Right renal cortex interstitium (tissue), 3 donors: ENCODE results near the gene LCK. TPM values are rescaled to one million over a fixed set of nuclear protein-coding genes. Genes with fewer than 3 reads are reported as not detected.
"Not testable (repeated sequence)": the region's sequence is repeated elsewhere in the genome, so short reads cannot be mapped to it uniquely, and the experiment has no call there.

ENCODE experiments used
- DNase-seq, 3 donors: peaks; one replicate each; pipeline ENCODE4 v3.0.0-alpha.2; 2013; ENCODE audit warnings: low read depth in 3 of 3, low spot score in 2 of 3
- polyA plus RNA-seq, 3 donors: library from polyadenylated mRNA; unstranded; fragments of 120-200 nt; gene quantifications; one replicate each; pipeline ENCODE4 v1.2.1, GENCODE V29; 2013; ENCODE audit not compliant: insufficient read length in 3 of 3

Gene LCK
- polyA plus RNA-seq, 3 donors = 4.5 to 6.3 (median 5.2) TPM

GRCh38 chr1:32272557-32273390, 21.7 kb downstream of the LCK start:
- DNase-seq = no peak

- no peak for DNase-seq
These were observed 22.5 kb downstream of the LCK start for GRCh38 chr1:32273391-32274208.

DNA sequence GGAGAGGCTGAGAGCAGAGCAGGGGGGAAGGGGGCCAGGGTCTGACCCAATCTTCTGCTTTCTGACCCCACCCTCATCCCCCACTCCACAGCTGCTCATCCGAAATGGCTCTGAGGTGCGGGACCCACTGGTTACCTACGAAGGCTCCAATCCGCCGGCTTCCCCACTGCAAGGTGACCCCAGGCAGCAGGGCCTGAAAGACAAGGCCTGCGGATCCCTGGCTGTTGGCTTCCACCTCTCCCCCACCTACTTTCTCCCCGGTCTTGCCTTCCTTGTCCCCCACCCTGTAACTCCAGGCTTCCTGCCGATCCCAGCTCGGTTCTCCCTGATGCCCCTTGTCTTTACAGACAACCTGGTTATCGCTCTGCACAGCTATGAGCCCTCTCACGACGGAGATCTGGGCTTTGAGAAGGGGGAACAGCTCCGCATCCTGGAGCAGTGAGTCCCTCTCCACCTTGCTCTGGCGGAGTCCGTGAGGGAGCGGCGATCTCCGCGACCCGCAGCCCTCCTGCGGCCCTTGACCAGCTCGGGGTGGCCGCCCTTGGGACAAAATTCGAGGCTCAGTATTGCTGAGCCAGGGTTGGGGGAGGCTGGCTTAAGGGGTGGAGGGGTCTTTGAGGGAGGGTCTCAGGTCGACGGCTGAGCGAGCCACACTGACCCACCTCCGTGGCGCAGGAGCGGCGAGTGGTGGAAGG, 23.7 kb downstream of the LCK start:
- no peak for DNase-seq

DNA sequence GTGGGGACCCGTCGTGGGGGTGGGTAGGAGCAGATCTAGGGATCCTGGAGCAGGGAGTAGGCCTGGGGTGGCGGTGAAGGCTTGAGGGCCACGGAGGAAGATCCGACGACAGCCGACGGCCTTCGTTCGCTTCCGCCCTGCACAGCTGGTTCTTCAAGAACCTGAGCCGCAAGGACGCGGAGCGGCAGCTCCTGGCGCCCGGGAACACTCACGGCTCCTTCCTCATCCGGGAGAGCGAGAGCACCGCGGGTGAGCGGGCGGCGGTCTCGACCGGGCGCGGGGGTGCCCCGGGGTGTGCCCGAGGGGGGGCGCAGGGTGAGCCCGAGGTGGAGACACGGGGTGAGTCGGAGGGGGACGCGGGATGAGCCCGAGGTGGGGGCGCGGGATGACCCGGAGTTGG, 24.4 kb downstream of the LCK start:
- DNase-seq = no peak

GRCh38 chr1:32276032-32276782, 25.1 kb downstream of the LCK start:
- DNase-seq = no peak

GRCh38 chr1:32284777-32285176, 33.7 kb downstream of the LCK start:
- DNase-seq = not testable (repeated sequence)

GRCh38 chr1:32285658-32286057, 34.6 kb downstream of the LCK start:
- no peak for DNase-seq

DNA sequence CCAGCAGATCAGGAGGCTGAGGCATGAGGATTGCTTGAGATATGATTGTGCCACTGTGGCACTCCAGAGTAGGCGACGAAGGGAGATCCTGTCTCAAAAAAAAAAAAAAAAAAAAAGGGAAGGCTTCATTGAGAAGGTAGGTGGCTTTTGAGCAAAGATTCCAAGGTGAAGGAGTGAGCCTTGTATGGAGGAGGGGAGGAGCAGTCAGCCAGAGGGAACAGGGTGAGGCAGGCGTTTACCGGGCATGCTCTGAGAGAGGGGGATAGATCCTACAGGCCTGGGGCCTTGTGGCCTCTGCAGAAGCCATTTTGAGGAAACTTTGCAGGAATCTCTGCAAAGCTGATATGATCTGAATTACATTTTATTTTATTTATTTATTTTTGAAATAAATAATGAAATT, 35.7 kb downstream of the LCK start:
- DNase-seq = no peak

GRCh38 chr1:32289256-32289655, 38.2 kb downstream of the LCK start:
- no peak for DNase-seq

GRCh38 chr1:32291145-32291707, 40.2 kb downstream of the LCK start:
- no peak for DNase-seq

- DNase-seq = peak; percentile 83 to 87 (median 85)
These were observed 40.9 kb downstream of the LCK start, which contains the start of gene HDAC1 for GRCh38 chr1:32291708-32292538. Gene HDAC1 (plus strand): TSS chr1:32292083. CDS start chr1:32292170, 87 bp downstream.

- not testable (repeated sequence) for DNase-seq
These were observed 47.1 kb downstream of the LCK start for GRCh38 chr1:32298211-32298610.

- no peak for DNase-seq
These were observed 48.3 kb downstream of the LCK start for GRCh38 chr1:32299327-32299726.

- DNase-seq = no peak
These were observed 52.3 kb downstream of the LCK start for GRCh38 chr1:32303358-32303757.

- DNase-seq = no peak
These were observed 53.0 kb downstream of the LCK start for GRCh38 chr1:32303997-32304622.

DNA sequence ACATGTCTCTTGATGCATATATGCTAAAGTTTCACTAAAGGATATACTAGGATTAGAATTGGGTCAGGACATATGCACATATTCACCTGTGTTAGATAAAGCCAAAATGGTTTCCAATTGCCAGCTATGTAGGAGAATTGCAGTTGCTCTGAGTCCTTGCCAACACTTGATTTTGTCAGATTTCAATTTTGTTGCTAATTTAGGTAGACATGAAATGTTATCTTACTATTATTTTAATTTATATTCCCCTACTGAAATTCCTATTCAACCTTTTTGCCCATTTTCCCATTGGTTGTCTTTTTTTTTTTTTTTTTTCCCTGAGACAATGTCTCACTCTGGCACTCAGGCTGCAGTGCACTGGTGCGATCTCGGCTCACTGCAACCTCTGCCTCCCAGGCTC, 54.2 kb downstream of the LCK start:
- DNase-seq = no peak

DNA sequence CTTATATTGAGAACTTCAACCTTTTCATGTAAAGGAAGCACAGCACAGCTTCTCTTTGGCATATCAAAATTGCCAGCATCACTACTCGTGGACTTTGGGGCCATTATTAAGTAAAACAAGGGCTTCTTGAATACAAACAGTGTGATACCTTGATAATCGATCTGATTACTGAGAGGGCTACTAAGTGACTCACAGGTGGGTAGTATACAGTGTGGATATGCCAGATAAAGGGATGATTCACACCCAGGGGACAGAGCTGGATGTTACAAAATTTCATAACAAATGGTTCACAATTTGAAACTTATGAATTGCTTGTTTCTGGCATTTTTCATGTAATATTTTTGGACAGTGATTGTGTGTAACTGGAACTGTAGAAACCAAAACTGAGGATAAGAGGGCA, 56.3 kb downstream of the LCK start:
- DNase-seq = no peak

DNA sequence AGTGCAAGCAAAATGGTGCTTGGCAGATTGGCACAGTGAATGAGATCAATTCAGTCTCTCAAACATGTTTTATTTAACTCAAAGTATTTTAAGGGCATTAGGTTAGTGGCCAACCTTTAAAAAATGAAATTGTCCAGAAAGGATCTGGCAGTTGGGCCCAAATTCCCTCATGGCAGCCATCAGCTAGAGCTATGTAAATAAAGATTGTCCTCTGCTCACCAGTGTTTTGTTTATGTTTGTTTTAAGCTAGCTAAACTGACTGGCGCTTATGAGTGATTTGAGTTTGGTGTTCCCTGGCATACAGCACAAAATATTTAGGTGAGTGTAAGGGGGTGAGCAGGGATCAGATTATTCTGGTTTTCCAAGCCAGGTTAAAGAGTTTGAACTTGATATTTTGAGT, 58.9 kb downstream of the LCK start:
- no peak for DNase-seq
